Upper lobe of right lung (tissue), 1 donor: ENCODE data around the gene SLC25A19. TPM values are rescaled to one million over a fixed set of nuclear protein-coding genes. Genes with fewer than 3 reads are reported as not detected.
"Not testable (repeated sequence)": the region's sequence is repeated elsewhere in the genome, so short reads cannot be mapped to it uniquely, and the experiment has no call there.

Experiments
- ATAC-seq: fragments of 200-7000 bp; cut with Tn5 transposase; one replicate; pipeline ENCODE4 v1.9.1; 2020; ENCODE audit warnings: mild to moderate bottlenecking, moderate library complexity
- DNase-seq: peaks from one replicate; pipeline ENCODE4 v3.0.0-alpha.2; 2020
- H3K27ac ChIP-seq: fragments of 200-600 bp; one replicate; pipeline ENCODE4 v1.8.0; 2022
- H3K27me3 ChIP-seq: fragments of 200-600 bp; one replicate; pipeline ENCODE4 v1.8.0; 2022; ENCODE audit warnings: mild to moderate bottlenecking
- H3K36me3 ChIP-seq: fragments of 200-600 bp; one replicate; pipeline ENCODE4 v1.8.0; 2022
- H3K4me1 ChIP-seq: fragments of 200-600 bp; one replicate; pipeline ENCODE4 v1.8.0; 2022
- H3K4me3 ChIP-seq: fragments of 200-600 bp; one replicate; pipeline ENCODE4 v1.8.0; 2022; ENCODE audit warnings: mild to moderate bottlenecking
- H3K9me3 ChIP-seq: fragments of 200-600 bp; one replicate; pipeline ENCODE4 v1.8.0; 2022
- intact Hi-C: fragments of 100-400 bp; cut with DNase I; formaldehyde crosslinking; loops from one replicate; pipeline ENCODE4 v1.11.0; 2022
- total RNA-seq: library from RNA; stranded (reverse); fragmentation: NEBNext Ultra II Directional; extraction: Animal tissue kit (Norgen Biotek cat#: 25700); gene quantifications from one replicate; pipeline ENCODE4 v1.2.1, GENCODE V29; 2021
- TF ChIP-seq, protein P1 (sequence below): fragments of 200-600 bp; IDR thresholded peaks from one replicate; pipeline ENCODE4 v1.8.0; 2022; ENCODE audit warnings: antibody characterized with exemption
- donor health status: DM: no; HTN: yes; CAD: no; lungs with severe emphysema.

The SLC25A19 gene
- total RNA-seq, 1 donor from 2014 or later: 29.4 TPM

DNA sequence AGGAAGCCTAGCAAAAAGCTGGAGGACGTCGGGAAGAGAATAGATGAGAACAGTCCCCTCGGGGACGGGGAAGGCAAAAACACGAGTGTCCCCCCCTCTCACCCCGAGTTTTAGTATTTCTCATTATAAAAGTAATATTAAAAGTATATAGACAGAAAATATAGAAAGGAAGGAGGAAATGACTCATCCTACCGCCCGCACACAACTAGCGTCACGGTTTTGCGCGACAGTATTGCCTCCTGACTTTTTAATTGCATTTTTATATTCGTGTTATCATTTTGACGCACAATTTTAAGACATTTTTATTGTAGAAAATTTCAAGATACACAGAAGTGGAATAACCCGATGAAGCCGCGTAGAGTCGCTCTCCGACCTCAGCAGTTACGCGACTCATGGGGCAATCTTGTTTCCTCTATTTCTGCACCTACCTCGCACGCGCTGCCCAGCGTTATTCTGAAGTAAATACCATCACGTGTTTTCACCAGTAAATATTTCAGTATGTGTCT is 652 bp upstream of the SLC25A19 start:
- ATAC-seq: peak; percentile 35
- Histone ChIP-seq H3K27ac (peak overlapping the region; percentile 93), H3K9me3 (no peaks in the 10 kb centered on the region), H3K27me3 (no peaks in the 10 kb centered on the region), H3K36me3 (peaks cover 9% of the 10 kb centered on the region), H3K4me1 (no peaks in the 10 kb centered on the region), H3K4me3 (peak overlapping the region; percentile 67)
- intact Hi-C loops: no loop called here
- DNase-seq: peak; percentile 82
- TF ChIP-seq, protein P1, sequence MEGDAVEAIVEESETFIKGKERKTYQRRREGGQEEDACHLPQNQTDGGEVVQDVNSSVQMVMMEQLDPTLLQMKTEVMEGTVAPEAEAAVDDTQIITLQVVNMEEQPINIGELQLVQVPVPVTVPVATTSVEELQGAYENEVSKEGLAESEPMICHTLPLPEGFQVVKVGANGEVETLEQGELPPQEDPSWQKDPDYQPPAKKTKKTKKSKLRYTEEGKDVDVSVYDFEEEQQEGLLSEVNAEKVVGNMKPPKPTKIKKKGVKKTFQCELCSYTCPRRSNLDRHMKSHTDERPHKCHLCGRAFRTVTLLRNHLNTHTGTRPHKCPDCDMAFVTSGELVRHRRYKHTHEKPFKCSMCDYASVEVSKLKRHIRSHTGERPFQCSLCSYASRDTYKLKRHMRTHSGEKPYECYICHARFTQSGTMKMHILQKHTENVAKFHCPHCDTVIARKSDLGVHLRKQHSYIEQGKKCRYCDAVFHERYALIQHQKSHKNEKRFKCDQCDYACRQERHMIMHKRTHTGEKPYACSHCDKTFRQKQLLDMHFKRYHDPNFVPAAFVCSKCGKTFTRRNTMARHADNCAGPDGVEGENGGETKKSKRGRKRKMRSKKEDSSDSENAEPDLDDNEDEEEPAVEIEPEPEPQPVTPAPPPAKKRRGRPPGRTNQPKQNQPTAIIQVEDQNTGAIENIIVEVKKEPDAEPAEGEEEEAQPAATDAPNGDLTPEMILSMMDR: peak; percentile 24

DNA sequence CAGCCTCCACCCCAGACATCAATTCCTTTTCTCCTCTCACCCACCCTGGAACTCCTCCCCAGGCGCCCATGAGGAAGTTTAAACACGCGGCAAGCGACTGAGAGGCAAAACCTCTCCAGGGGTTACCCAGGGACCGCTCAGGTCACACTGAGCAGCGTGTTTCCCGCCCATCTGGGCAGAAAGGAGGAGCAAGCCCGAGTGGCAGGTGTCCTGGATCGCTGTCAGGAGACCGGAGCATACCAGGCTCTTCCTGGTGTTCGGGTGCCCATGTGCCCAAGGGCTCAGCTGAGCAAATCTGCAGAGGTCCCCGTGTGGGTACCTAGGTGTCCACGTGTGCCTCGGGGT is 491 bp downstream of the SLC25A19 start:
- intact Hi-C loops: no loop called here
- H3K9me3 ChIP-seq: no peaks in the 10 kb centered on the region
- H3K4me1 ChIP-seq: no peaks in the 10 kb centered on the region
- H3K4me3 ChIP-seq: peak overlapping the region; percentile 67
- no peaks in the 10 kb centered on the region for H3K27me3 ChIP-seq
- peak; percentile 44 for ATAC-seq
- TF ChIP-seq, protein P1: no peak
- H3K36me3 ChIP-seq: peaks cover 9% of the 10 kb centered on the region
- DNase-seq: peak; percentile 75
- peak overlapping the region; percentile 93 for H3K27ac ChIP-seq

DNA sequence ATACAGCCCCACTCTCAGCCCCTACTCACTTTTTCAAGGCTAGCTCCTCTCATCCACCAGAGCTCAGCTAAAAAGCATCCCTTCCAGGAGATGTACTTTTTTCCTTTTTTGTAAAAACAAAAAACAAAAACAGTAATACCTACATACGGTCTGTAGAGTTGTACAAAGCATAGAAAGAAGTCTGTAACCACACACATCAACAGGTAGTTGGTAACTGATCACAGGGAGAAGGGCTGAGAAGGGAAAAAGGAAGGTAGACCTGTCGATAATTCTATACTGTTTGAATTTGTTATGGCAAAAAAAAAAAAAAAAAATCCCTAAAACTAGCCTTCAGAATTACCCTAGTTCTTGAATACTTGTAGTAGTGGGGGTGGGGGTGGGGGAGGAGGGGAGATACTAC is 874 bp downstream of the SLC25A19 start:
- Histone ChIP-seq H3K36me3 (peaks cover 9% of the 10 kb centered on the region), H3K4me1 (no peaks in the 10 kb centered on the region), H3K27ac (peak overlapping the region; percentile 93), H3K27me3 (no peaks in the 10 kb centered on the region), H3K9me3 (no peaks in the 10 kb centered on the region), H3K4me3 (peak overlapping the region; percentile 67)
- TF ChIP-seq, protein P1: no peak
- intact Hi-C loops: no loop called here
- ATAC-seq (no peak), DNase-seq (no peak)

DNA sequence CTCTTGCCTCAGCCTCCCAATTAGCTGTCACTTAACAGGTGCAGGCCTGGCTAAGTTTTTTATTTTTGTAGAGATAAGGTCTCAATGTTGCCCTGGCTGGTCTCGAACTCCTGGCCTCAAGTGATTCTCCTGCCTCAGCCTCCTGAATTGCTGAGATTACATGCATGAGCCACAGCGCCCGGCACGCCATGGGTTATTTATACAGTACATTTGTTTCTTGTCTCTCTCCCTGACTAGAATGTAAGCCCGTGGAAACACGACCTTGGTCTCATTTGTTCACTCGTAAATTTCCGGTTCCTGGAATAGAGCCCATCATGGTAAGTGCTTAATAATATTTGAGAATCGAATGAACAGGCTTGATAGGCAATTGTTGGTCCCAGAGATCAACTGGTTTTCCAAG is 2.0 kb downstream of the SLC25A19 start:
- TF ChIP-seq, protein P1: no peak
- Histone ChIP-seq H3K4me3 (no peak overlapping the region), H3K9me3 (no peaks in the 10 kb centered on the region), H3K27me3 (no peaks in the 10 kb centered on the region), H3K27ac (no peak overlapping the region), H3K4me1 (no peaks in the 10 kb centered on the region), H3K36me3 (peaks cover 11% of the 10 kb centered on the region)
- DNase-seq (no peak), ATAC-seq (no peak)
- intact Hi-C loops: no loop called here

DNA sequence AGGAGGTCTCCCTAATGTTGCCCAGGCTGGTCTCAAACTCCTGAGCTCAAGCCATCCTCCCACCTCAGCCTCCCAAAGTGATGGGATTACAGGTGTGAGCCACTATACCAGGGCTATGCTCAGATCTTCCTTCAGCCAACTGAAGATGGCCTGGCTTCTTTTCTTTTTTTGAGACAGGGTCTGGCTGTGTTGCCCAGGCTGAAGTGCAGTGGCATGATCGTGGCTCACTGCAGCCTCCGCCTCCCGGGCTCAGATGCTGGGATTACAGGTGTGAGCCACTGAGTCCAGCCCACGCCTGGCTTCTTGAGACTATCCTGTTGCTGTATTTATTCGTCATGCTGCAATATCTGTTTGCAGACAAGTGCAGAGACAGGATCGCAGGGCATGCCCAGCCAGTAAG is 4.1 kb downstream of the SLC25A19 start:
- H3K9me3 ChIP-seq: no peaks in the 10 kb centered on the region
- no peaks in the 10 kb centered on the region for H3K27me3 ChIP-seq
- no peak overlapping the region for H3K4me3 ChIP-seq
- H3K4me1 ChIP-seq: no peaks in the 10 kb centered on the region
- TF ChIP-seq, protein P1: no peak
- no peak overlapping the region for H3K27ac ChIP-seq
- no peak for DNase-seq
- intact Hi-C loops: no loop called here
- no peak for ATAC-seq
- peaks cover 19% of the 10 kb centered on the region for H3K36me3 ChIP-seq

DNA sequence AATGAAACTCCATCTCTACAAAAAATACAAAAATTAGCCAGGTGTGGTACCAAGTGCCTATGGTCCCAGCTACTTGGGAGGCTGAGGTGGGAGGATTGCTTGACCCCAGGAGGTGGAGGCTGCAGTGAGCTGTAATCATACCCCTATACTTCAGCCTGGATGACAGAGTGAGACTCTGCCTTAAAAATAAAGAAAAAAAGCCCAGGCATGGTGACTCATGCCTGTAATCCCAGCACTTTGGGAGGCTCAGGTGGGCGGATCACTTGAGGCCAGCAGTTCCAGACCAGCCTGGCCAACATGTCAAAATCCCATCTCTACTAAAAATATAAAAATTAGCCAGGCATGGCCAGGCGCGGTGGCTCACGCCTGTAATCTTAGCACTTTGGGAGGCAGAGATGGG is 9.0 kb downstream of the SLC25A19 start:
- H3K27ac ChIP-seq, ATAC-seq, DNase-seq: not testable (repeated sequence)

More for the DNA sequence above, 9.0 kb downstream of the SLC25A19 start:
- H3K9me3 ChIP-seq, intact Hi-C loops, H3K4me1 ChIP-seq, H3K4me3 ChIP-seq, H3K27me3 ChIP-seq: not testable (repeated sequence)
- peaks cover 15% of the 10 kb centered on the region for H3K36me3 ChIP-seq
